Left lung (tissue), 10 donors: ENCODE results near the gene ABCG1. TPM values are rescaled to one million over a fixed set of nuclear protein-coding genes. Genes with fewer than 3 reads are reported as not detected.

Experiments used
- ATAC-seq: fragments of 200-7000 bp; cut with Tn5 transposase; one replicate; pipeline ENCODE4 v1.9.1; 2020; ENCODE audit warnings: moderate library complexity
- DNase-seq, 4 donors: peaks; one replicate each; pipeline ENCODE4 v3.0.0-alpha.2; 2013 to 2020
- H3K27ac ChIP-seq, 2 donors: fragments of 200-600 bp; sonication (generic) in 1 of 2; one replicate each; pipeline versions ENCODE4 v1.5.0 to v1.8.0; 2020 to 2021
- H3K27me3 ChIP-seq, 2 donors: fragments of 200-600 bp; sonication (generic) in 1 of 2; one replicate each; pipeline versions ENCODE4 v1.5.0 to v1.8.0; 2020 to 2021
- H3K36me3 ChIP-seq, 2 donors: fragments of 200-600 bp; sonication (generic) in 1 of 2; one replicate each; pipeline versions ENCODE4 v1.5.0 to v1.8.0; 2020 to 2021
- H3K4me1 ChIP-seq, 2 donors: fragments of 200-600 bp; one replicate each; pipeline ENCODE4 v1.8.0; 2021
- H3K4me3 ChIP-seq, 2 donors: fragments of 200-600 bp; sonication (generic) in 1 of 2; one replicate each; pipeline versions ENCODE4 v1.5.0 to v1.8.0; 2020 to 2021; ENCODE audit warnings: mild to moderate bottlenecking in 1 of 2
- H3K9me3 ChIP-seq, 2 donors: fragments of 200-600 bp; sonication (generic) in 1 of 2; one replicate each; pipeline versions ENCODE4 v1.5.0 to v1.8.0; 2020 to 2021
- CTCF ChIP-seq, 2 donors: fragments of 200-600 bp; sonication (generic) in 1 of 2; IDR thresholded peaks; one replicate each; pipeline versions ENCODE4 v1.5.0 to v1.8.0; 2021; ENCODE audit warnings: antibody characterized with exemption in 2 of 2
- intact Hi-C, 2 donors: fragments of 100-400 bp; cut with DNase I; formaldehyde crosslinking; loops; one replicate each; pipeline versions ENCODE4 v1.11.2 to v1.14.2; 2022
- polyA plus RNA-seq, 6 donors: library from polyadenylated mRNA; unstranded; fragments of 120-200 nt; gene quantifications; one replicate each; pipeline ENCODE4 v1.2.1, GENCODE V29; 2013; ENCODE audit not compliant: insufficient read length in 6 of 6
- total RNA-seq, 2 donors: library from RNA; stranded (reverse); fragmentation: NEBNext Ultra II Directional; extraction: Animal tissue kit (Norgen Biotek cat#: 25700); gene quantifications; one replicate each; pipeline ENCODE4 v1.2.1, GENCODE V29; 2021
- donor health status: DM: no; HTN: yes; CAD: no.
- donor health status: DM: no; HTN: no; CAD: no.

ABCG1 gene
- total and polyA plus RNA-seq, 8 donors, result 6.8 to 53.8 (median 10.5) TPM

DNA sequence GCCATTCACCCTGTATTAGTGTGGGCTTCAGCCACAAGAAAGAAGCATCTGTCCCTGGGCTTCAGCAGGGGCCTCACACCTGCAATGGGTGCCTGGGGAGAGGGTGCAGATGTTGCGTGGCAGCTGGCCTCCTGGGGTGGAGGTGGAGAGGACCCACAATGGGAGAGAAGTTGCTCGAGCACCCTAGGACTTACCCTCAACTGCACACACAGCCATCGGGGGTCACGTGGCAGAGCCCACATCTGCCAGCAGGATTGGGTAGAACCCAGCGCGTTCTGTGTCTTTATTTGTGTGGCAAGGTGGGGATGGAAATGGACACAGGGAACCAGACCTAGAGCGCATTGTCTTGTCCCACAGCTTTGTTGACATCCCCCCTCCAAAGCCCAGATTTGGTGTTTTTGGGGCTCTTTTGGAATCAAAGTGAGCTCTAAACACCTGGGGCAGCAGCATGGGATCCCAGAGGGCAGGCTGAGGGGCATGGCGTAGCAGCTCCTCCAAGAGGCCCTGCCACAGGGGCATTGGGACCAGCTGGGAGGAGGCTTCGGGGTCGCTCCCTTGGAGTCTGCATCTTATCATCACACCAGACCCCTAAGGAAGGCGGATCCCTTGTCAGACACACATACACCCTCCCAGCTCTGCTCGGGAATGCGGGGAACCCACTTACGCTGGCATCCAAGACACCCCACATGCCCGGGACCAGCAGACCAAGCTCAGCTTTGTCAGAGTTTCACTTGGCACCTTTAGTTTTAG, 5.1 kb downstream of the ABCG1 start:
- Histone ChIP-seq H3K4me1 (peaks cover 13 to 66% of the 10 kb centered on the region in 2 donors), H3K27ac (no peak overlapping the region), H3K9me3 (no peaks in the 10 kb centered on the region), H3K4me3 (no peak overlapping the region), H3K36me3 (peaks cover 0 to 4% of the 10 kb centered on the region in 2 donors), H3K27me3 (peaks cover 0 to 9% of the 10 kb centered on the region in 2 donors)
- TF ChIP-seq CTCF (IDR thresholded peaks at IDR 0.05), result no peak
- intact Hi-C loops, result no loop called here
- no peak for ATAC-seq
- no peak for DNase-seq

- Histone ChIP-seq H3K9me3 (no peaks in the 10 kb centered on the region), H3K4me3 (no peak overlapping the region), H3K27ac (no peak overlapping the region), H3K4me1 (peaks cover 9 to 65% of the 10 kb centered on the region in 2 donors), H3K27me3 (no peaks in the 10 kb centered on the region), H3K36me3 (peaks cover 0 to 4% of the 10 kb centered on the region in 2 donors)
- intact Hi-C loops, result no loop called here
- no peak for TF ChIP-seq CTCF (IDR thresholded peaks at IDR 0.05)
- ATAC-seq, result no peak
- no peak for DNase-seq
Observed at GRCh38 chr21:42225042-42225441, 6.1 kb downstream of the ABCG1 start.

DNA sequence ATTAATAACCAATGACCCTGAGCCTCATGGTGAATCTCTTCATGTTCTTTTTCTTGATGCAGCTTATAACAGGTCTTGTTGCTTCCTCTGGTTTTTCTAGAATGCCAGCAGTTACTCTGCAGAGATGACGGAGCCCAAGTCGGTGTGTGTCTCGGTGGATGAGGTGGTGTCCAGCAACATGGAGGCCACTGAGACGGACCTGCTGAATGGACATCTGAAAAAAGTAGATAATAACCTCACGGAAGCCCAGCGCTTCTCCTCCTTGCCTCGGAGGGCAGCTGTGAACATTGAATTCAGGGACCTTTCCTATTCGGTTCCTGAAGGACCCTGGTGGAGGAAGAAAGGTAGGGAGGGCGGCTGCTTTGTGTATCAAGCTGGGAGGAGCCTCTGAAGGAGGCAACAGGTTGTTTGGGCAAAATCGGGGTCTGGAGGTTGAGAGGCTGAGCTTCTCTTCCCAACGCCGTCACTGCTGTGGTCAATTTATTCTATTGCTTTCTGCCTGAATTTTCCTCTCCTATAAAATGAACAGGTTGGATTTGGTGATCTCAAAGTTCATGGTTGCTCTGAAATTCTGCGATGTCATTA, 6.7 kb downstream of the ABCG1 start:
- DNase-seq, result no peak
- H3K36me3 ChIP-seq, result peaks cover 0 to 4% of the 10 kb centered on the region in 2 donors
- no peak for TF ChIP-seq CTCF (IDR thresholded peaks at IDR 0.05)
- no peak overlapping the region for H3K4me3 ChIP-seq
- peaks cover 8 to 65% of the 10 kb centered on the region in 2 donors for H3K4me1 ChIP-seq
- ATAC-seq, result no peak
- no peaks in the 10 kb centered on the region for H3K9me3 ChIP-seq
- intact Hi-C loops, result no loop called here
- no peak overlapping the region for H3K27ac ChIP-seq
- H3K27me3 ChIP-seq, result no peaks in the 10 kb centered on the region

- H3K27ac ChIP-seq, result no peak overlapping the region
- TF ChIP-seq CTCF (IDR thresholded peaks at IDR 0.05), result no peak
- no peaks in the 10 kb centered on the region for H3K27me3 ChIP-seq
- no peak overlapping the region for H3K4me3 ChIP-seq
- peaks cover 0 to 4% of the 10 kb centered on the region in 2 donors for H3K36me3 ChIP-seq
- intact Hi-C loops, result no loop called here
- ATAC-seq (no peak), DNase-seq (no peak)
- peaks cover 13 to 65% of the 10 kb centered on the region in 2 donors for H3K4me1 ChIP-seq
- H3K9me3 ChIP-seq, result no peaks in the 10 kb centered on the region
Observed at GRCh38 chr21:42226626-42227025, 7.7 kb downstream of the ABCG1 start.

GRCh38 chr21:42227909-42228708, 9.2 kb downstream of the ABCG1 start:
- Histone ChIP-seq H3K9me3 (no peaks in the 10 kb centered on the region), H3K36me3 (peaks cover 0 to 4% of the 10 kb centered on the region in 2 donors), H3K4me3 (no peak overlapping the region), H3K27me3 (no peaks in the 10 kb centered on the region), H3K27ac (peak overlapping the region; percentile 63 to 76), H3K4me1 (peaks cover 28 to 66% of the 10 kb centered on the region in 2 donors)
- ATAC-seq, result peak; percentile 94
- TF ChIP-seq CTCF (IDR thresholded peaks at IDR 0.05), result peak in 1 of 2 donors; percentile 4
- intact Hi-C loops, result no loop called here
- peak in 2 of 4 donors; percentile 95 for DNase-seq
